Thoracic aorta (tissue), 2 donors: ENCODE results near the gene VDAC2. TPM values are rescaled to one million over a fixed set of nuclear protein-coding genes. Genes with fewer than 3 reads are reported as not detected.

Source experiments
- ATAC-seq: fragments of 150-250 bp; one replicate; pipeline ENCODE4 v1.8.0; 2017; ENCODE audit warnings: low read depth; ENCODE audit not compliant: insufficient number of reproducible peaks, low FRiP score
- DNase-seq: peaks from one replicate; pipeline ENCODE4 v3.0.0-alpha.2; 2020; ENCODE audit warnings: low spot score
- H3K27ac ChIP-seq, 2 donors: fragments of 200-600 bp; sonication (generic); 1 replicate in 1 of 2; 2 replicates in 1 of 2; pipeline ENCODE4 v1.5.1; 2016; ENCODE audit warnings: mild to moderate bottlenecking in 2 of 2, moderate library complexity in 2 of 2
- H3K27me3 ChIP-seq: fragments of 200-600 bp; sonication (generic); replicated peaks from 2 replicates; pipeline ENCODE4 v1.6.0; 2016; ENCODE audit warnings: mild to moderate bottlenecking; ENCODE audit not compliant: insufficient read depth
- H3K36me3 ChIP-seq: fragments of 200-600 bp; sonication (generic); one replicate; pipeline ENCODE4 v1.5.1; 2016
- H3K4me1 ChIP-seq, 2 donors: fragments of 200-600 bp; sonication (generic); 1 replicate in 1 of 2; 2 replicates in 1 of 2; pipeline versions ENCODE4 v1.5.1 to v1.6.0; 2016; ENCODE audit warnings: low read depth in 2 of 2, mild to moderate bottlenecking in 1 of 2; ENCODE audit not compliant: control insufficient read depth in 1 of 2
- H3K4me3 ChIP-seq: fragments of 200-600 bp; sonication (generic); 2 replicates; pipeline ENCODE4 v1.5.1; 2016; ENCODE audit warnings: mild to moderate bottlenecking
- H3K9me3 ChIP-seq: fragments of 200-600 bp; sonication (generic); 2 replicates; pipeline ENCODE4 v1.5.1; 2016
- CTCF ChIP-seq: fragments of 200-600 bp; sonication (generic); IDR thresholded peaks from one replicate; pipeline ENCODE4 v1.5.1; 2019; ENCODE audit warnings: antibody characterized with exemption
- total RNA-seq, 2 donors: library from RNA; depleted of rRNA; stranded (reverse); fragments of >200 nt; gene quantifications; one replicate each; pipeline versions ENCODE4 v1.1.0 to v1.2.3, GENCODE V29; 2016

VDAC2 gene
- total RNA-seq, 2 donors from 2014 or later, result 93.3 to 98.0 TPM

GRCh38 chr10:75175046-75175445, 35.5 kb upstream of the VDAC2 start:
- no peak for DNase-seq

GRCh38 chr10:75176046-75176445, 34.5 kb upstream of the VDAC2 start:
- Histone ChIP-seq H3K27me3 (no peaks in the 10 kb centered on the region), H3K4me3 (no peak overlapping the region), H3K9me3 (no peaks in the 10 kb centered on the region), H3K4me1 (peaks cover 8 to 20% of the 10 kb centered on the region in 2 donors), H3K36me3 (peaks cover 2% of the 10 kb centered on the region), H3K27ac (peak overlapping the region in 1 of 2 donors; percentile 11)
- no peak for TF ChIP-seq CTCF
- DNase-seq (no peak), ATAC-seq (no peak)

More at GRCh38 chr10:75175046-75175445, 35.5 kb upstream of the VDAC2 start:
- TF ChIP-seq CTCF, result no peak
- Histone ChIP-seq H3K9me3 (no peaks in the 10 kb centered on the region), H3K27me3 (no peaks in the 10 kb centered on the region), H3K4me3 (no peak overlapping the region), H3K4me1 (peaks cover 5 to 15% of the 10 kb centered on the region in 2 donors), H3K27ac (no peak overlapping the region), H3K36me3 (peaks cover 2% of the 10 kb centered on the region)
- no peak for ATAC-seq

GRCh38 chr10:75176736-75177135, 33.9 kb upstream of the VDAC2 start:
- H3K27ac ChIP-seq, result peak overlapping the region in 1 of 2 donors; percentile 11

GRCh38 chr10:75179657-75180177, 30.9 kb upstream of the VDAC2 start:
- Histone ChIP-seq H3K4me1 (peaks cover 14 to 28% of the 10 kb centered on the region in 2 donors), H3K27ac (peak overlapping the region; percentile 33 to 68), H3K9me3 (no peaks in the 10 kb centered on the region), H3K4me3 (no peak overlapping the region), H3K27me3 (no peaks in the 10 kb centered on the region), H3K36me3 (no peaks in the 10 kb centered on the region)
- TF ChIP-seq CTCF, result no peak
- no peak for DNase-seq
- no peak for ATAC-seq

More at GRCh38 chr10:75176736-75177135, 33.9 kb upstream of the VDAC2 start:
- Histone ChIP-seq H3K4me3 (no peak overlapping the region), H3K9me3 (no peaks in the 10 kb centered on the region), H3K4me1 (peaks cover 14 to 26% of the 10 kb centered on the region in 2 donors), H3K27me3 (no peaks in the 10 kb centered on the region), H3K36me3 (no peaks in the 10 kb centered on the region)
- DNase-seq, result no peak
- ATAC-seq, result no peak
- no peak for TF ChIP-seq CTCF

GRCh38 chr10:75180592-75180991, 30.0 kb upstream of the VDAC2 start:
- TF ChIP-seq CTCF, result no peak
- no peak for DNase-seq
- H3K36me3 ChIP-seq, result no peaks in the 10 kb centered on the region
- no peaks in the 10 kb centered on the region for H3K9me3 ChIP-seq
- peaks cover 14 to 28% of the 10 kb centered on the region in 2 donors for H3K4me1 ChIP-seq
- no peaks in the 10 kb centered on the region for H3K27me3 ChIP-seq
- peak overlapping the region; percentile 20 for H3K4me3 ChIP-seq
- ATAC-seq, result no peak
- peak overlapping the region; percentile 33 to 68 for H3K27ac ChIP-seq
